Smooth muscle cell of the brain vasculature (primary cell): ENCODE measurements around the gene LCE7A.

Experiments
- DNase-seq: peaks from one replicate; pipeline ENCODE4 v3.0.0-alpha.2; 2012; ENCODE audit warnings: low read depth, low spot score

LCE7A gene, protein sequence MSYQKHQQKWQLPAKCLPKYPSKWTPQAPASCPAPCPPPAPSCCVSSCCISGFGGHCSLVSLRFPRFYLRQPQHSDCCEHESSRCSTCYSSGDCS

DNA sequence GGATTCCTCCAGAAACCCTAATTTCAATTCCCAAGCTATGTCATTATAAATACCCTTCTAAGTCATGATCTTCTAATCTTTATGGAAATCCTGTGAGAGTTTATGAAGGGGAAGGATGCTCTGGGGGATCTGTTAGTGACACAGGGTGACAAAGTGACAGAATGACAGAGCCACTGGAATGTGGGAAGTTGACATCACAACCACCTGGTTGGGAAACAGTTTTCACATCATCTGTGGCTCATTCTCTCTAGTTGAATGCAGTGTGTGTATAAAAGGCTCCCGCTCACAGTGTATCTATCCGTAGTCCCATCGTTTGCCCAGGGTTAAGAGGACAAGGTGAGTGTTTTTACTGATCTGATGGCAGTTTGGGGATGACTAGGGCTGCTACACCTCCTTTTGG is at the start of gene LCE7A:
TSS of gene LCE7A (plus strand) at position 301 of the 400 bp plus-strand sequence. CDS start 702 bp downstream, outside the sequence.
- DNase-seq, result no peak

DNA sequence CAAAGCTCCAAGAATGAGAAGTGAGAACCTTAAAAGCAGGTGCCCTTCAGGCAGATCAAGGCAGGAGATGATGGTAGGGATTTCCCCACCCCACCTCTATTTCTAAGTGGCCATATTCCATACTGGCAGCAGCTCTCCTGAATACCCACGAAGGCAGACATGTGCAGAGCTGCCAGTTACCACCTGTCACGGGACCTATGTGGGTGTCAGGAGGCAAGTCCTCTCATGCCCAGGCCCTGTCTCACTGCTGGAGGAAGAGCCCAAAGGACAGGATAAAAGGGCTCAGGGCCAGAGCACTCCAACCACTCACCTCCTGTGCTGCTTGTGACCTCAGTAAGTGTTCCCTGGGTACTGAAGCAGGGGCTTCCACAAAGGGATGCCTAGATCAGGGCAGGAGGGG is 48.7 kb upstream of the LCE7A start:
- no peak for DNase-seq

DNA sequence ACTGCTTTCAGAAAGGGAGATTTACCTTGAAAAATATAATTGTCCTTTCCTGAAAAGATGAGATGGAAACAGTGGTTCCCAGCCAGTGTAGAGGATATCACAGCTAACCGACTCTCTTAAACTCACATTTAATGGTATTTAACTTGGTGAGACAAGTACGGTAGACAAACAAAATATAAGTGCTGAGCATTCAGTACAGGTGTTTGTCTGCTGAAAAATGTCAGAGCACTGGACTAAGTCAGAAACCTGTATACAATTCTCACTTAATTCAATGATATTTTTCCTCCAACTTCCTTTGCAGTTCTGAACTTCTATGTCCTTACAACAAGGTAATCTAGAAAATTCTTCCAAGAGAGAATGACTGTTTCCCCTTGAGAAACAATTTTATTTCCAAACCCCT is 48.1 kb upstream of the LCE7A start, which contains the start of gene LCE1B:
TSS of gene LCE1B (plus strand) at position 301 of the 400 bp plus-strand sequence. CDS start 476 bp downstream, outside the sequence.
- DNase-seq, result no peak

DNA sequence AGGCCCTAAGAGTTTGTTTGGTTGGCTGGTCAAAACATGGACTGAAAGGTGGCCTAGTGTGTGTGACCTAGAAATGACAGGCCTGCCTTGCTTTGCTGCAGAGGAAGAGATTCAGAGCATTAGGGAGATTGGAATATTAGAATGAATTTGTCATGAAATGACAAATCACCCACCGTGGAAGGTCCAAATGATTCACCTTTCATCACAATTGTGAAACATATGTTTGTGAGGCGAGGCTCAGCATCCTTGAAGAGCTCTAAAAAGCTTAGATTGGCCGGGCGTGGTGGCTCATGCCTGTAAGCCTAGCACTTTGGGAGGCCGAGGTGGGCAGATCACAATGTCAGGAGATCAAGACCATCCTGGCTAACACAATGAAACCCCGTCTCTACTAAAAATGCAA is 42.5 kb upstream of the LCE7A start:
- DNase-seq, result no peak

- DNase-seq, result no peak
These were observed 36.5 kb upstream of the LCE7A start for GRCh38 chr1:152823294-152823693.

- no peak for DNase-seq
These were observed 34.8 kb upstream of the LCE7A start for GRCh38 chr1:152824964-152825363.

GRCh38 chr1:152827173-152827572 is 32.6 kb upstream of the LCE7A start, which contains the start of gene LCE1A:
Gene LCE1A (plus strand): TSS chr1:152827473. CDS start chr1:152827473, 0 bp downstream.
- no peak for DNase-seq

DNA sequence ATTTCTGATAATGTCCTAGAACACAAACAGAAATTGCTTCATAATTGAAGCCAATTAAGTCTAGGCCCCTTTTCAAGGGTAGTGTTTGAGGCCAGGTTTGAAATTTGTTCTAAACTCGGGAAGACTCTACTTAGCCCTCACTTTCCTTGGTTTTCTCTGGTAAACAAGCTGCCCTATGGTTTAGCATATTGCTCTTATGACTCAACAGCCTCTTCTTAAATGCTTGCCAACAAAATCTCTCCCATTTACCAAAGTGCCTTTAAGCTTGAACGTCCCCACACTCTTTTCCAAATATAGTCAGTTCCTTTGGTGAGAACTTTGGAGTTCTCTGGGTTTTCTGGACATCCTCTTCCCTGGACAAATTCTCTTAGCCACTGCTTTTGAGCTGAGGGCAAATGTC is 22.9 kb upstream of the LCE7A start:
- DNase-seq, result no peak

- DNase-seq, result no peak
These were observed 17.2 kb upstream of the LCE7A start, which contains the start of gene LCE6A for GRCh38 chr1:152842556-152842955. Gene LCE6A (plus strand): TSS chr1:152842856. CDS start chr1:152843521, 665 bp downstream.

- no peak for DNase-seq
These were observed 4.1 kb upstream of the LCE7A start for GRCh38 chr1:152855661-152856060.

GRCh38 chr1:152858062-152858461 is 1.7 kb upstream of the LCE7A start:
- no peak for DNase-seq

DNA sequence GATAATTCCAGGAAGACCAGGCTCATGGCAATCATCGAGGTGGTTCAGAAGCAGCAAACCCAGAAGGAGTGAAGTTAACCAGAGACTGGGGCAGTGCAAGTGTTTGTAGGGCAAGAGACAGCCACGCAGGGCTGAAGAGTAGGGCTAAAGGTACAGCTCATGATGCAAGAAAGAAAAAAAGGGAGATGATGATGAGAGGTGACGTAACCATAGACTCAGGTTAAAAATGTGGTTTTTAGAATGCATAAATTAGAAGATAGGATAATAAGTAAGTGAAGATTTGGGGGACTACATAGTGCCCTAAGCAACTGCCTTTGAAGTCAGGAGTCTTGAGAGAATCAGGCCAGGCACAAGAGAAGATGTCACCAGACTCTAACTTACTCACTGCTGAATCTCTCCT is 333 bp downstream of the LCE7A start:
- no peak for DNase-seq

DNA sequence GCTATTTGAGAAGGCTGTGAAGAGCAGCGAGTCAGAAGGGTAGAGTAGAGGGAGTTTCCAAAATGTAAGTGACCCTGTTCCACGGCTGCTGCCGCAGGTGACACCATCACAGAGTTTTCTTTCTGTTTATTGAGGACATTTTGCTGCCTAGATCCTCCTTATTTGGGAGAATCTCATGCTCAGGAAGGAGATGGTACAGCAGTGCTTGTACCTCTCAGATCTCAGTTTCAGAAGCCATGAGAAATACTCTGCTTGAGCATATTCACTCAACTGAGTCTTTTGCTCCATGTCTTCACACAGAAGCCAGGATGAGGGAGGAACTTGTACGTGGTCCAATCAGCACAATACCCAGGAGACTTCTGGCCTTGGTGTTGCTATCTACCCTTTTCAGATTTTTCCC is 1.6 kb downstream of the LCE7A start:
- no peak for DNase-seq

GRCh38 chr1:152864443-152864842 is 4.6 kb downstream of the LCE7A start:
- no peak for DNase-seq

- DNase-seq, result no peak
These were observed 6.5 kb downstream of the LCE7A start for GRCh38 chr1:152866321-152866720.

DNA sequence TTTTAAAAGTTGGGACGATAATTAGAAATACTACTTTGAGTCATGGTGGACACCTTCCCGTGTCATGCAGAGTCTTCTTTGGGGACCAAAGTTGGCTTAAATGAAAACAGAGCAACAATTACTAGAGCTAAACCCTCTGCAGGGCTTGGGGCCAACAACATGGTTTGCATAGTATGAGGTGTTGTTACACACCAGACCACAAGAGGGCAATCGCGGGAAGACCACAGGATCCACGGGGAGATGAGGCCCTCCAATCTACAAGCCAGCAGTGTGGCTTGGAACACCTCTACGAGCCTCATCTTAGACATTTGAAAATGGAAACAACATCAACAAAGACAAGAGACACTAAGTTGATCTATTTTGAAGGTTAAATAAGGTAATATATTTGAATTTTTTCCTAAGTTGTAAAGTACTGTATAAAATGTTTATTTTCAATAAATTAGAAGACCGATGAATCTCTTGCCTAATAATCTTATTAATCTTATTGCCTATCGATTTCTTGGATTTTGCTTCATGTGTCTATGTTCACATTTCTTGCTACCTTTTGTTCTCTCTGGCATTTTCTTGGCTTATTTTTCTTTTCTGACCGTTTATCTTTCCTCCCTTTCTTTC is 10.1 kb downstream of the LCE7A start:
- peak; percentile 20 for DNase-seq

DNA sequence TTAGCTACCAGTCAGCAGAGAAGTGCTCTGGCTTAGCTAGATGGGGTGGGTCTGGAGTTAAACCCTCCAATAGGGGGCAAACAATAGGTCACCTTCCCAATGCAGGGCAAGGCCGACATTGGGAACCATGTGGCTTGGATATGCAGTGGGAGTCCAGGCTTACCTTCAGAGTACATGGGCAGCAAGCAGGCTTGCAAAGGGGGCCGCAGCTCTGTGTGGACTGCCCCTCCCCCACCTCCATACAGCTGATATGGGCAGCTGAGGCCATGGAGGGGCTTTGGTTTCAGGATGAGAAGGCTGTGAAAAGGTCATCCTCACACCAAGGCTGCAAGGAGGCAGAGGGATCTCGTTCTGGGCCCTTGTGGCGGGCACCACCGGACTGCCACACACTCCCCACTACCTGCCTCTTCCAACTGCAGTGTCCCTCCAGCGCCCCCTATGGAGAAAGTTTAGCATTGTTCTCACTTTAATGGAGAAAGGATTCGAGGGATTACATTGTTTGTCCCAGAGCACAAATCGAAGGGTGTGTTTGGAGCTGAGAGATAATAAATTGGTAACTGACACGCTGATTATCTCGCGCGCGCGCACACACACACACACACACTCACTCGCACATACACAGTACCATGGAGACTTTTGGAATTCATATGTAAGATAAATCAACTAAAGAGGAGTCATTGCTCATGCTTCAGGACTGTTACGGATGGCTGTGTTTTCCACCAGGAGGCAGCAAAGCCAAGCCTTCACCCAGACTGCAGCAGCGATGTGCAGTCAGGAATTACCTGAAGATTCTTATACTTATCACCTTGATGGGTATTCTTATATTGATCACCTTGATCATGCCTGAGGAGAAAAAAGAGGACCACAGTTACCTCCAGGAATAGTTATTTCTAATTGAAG is 11.3 kb downstream of the LCE7A start:
- DNase-seq, result no peak

DNA sequence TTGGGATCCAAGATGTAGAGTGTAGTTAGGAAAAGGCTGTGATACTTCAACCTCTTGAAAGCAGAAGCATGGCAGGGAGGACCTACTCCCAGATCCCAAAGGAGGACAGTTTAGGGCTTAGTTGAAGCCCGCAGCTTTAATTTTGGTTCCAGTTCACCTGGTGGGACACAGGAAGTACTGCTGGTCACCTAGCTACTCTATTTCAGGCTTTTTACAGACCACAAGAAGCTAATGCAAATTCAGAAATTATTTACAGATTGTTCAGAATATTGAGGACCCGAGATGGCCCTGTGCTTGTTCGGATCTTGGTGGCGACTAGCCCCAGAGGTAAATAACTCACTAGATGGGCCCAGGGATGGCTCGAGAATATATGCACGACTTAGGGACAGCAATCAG is 11.9 kb downstream of the LCE7A start:
- DNase-seq, result no peak

DNA sequence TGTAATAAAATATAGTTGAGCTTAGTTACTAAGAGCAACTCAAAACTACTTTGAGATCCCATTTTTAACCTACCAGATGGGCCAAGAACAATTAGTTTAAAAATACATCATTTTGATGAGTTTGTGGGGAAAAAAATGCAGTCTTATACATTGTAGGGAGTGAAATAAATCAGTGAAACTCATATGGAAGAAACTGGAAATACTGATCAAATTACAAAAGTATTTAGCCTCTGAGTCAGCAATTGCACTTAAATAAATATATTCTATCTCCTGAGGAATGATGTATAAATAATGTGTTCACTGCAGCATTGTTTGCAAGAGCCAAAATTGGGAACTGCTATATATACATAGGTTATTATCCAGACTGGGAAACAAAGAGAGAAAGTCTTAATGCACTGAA is 13.7 kb downstream of the LCE7A start:
- no peak for DNase-seq

DNA sequence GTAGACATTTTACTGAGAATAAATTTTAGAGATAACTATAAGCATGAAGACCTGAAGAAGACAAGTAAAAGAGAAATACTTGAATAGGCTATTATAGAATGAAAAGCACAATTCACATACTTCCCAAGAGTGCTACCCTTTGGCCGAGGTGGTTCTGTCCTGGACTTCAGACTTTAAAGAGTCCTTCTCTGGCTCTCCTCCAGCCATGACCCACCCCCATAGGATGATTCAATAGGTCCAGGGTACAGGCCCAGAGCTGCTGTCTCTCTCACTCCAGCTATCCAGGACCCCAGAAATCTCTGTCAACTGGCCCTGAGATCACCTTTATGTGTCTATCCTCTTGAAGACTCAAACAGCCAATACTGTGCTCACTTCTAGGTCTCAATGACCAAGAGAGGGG is 17.0 kb downstream of the LCE7A start:
- no peak for DNase-seq

- DNase-seq, result no peak
These were observed 18.2 kb downstream of the LCE7A start, which contains the start of gene SMCP for GRCh38 chr1:152878042-152878441. Gene SMCP (plus strand): TSS chr1:152878322. CDS start chr1:152884423, 6,101 bp downstream.

- no peak for DNase-seq
These were observed 19.9 kb downstream of the LCE7A start for GRCh38 chr1:152879559-152880198.
